ENCODE results near the gene KIF7.

KIF7 gene

DNA sequence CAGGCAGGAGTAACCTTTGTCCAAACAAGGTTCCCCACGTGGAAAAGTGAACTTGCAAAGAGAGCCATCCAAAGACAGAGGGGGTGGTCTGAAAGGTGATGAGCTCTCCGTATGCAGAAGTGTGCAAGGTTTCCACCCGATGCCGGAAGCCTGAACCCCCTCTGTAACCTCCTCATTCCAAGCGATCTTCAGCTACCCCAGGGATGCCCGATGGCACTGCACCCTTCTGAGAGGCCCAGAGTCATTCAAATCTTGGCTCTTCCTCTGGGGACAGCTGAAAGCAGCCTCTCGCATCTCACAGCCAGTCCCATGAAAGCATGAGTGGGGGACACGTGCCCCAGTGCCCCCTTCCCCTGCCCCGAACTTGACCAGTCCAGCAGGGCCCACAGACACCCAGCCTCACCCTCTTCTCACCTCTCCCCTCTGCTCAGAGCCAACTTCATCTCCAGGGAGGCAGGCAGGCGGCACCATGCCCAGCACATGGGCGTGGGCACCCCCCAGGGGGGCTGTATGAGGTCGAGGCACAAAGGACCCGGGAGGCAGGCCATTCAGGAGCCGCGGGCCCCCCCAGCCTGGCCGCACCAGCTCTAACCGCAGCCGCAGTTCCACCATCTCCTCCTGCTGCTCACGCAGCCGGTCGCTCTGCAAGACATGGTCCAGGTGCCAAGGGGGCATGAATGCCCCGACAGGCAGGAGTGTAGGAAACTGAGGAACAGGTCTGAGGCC is 8.7 kb downstream of the KIF7 start:
- no peak for DNase-seq

DNA sequence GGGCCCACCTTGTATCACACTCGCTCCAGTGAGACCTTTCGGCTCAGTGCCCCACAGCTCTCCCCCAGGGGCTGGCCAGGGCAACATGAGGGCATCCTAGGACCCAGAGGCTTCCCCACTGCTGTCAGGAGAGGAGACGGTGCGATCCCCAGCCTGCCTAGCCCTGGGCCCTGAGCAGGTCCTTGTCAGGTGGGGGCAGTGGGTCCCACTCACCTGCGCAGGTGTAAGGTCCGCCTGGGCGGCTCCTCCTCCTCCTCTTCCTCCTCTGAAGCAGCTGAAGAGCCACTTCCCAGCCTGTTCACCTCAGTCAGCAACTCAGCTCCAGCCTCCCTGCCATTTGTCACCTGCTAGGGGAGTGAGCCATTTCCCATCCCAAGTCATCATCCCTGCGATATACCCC is 9.6 kb downstream of the KIF7 start:
- no peak for DNase-seq

DNA sequence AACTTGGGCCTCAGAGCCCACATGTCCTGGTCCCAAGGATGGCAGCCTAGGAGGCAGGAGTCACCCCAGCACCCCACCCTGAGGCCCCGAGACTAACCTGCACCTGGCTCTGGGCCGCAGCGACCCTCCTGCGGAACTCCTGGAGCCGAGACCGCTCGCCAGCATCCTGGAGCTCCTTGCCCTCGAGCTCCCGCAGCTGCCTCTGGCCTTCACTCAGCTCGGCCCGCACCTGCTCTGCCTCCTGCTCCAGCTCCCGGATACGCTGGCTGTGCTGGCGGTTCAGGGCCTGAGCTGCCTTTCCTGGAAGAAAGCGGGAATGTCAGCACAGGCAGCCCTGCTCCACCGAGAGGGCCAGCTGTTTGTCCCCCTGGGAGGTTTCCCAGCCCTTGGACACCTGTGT is 13.2 kb downstream of the KIF7 start:
- no peak for DNase-seq

DNA sequence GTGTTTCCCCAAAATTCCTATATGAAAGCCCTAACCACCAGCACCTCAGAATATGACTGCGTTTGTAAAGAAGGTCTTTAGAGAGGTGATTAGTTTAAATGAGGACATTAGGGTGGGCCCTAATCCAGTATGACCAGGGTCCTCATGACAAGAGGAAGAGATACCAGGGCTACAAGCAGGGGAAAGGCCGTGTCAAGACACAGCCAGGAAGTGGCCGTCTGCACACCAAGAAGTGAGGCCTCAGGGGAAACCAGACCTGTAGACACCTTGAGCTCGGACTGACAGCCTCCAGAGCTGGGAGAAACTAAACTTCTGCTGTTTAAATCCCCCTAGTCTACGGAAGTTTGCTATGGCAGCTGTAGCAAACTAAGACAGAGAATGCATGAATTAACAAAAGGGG is 14.2 kb downstream of the KIF7 start:
- DNase-seq = no peak

DNA sequence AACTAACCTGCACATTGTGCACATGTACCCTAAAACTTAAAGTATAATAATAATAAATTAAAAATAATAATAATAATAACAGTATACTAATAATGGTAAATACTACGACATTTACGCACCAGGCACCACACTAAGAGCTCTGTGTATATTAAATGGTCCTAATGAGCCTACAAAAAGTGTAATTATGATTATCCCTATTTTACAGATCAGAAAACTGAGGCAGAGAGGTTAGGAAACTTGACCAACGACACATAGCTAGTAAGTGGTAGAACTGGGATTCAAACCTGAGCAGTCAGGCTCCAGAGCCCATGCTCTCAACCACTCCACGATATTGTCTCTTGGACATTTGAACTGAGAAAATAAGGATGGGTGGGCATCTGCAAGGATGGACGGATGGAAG is 15.0 kb downstream of the KIF7 start:
- DNase-seq = no peak

DNA sequence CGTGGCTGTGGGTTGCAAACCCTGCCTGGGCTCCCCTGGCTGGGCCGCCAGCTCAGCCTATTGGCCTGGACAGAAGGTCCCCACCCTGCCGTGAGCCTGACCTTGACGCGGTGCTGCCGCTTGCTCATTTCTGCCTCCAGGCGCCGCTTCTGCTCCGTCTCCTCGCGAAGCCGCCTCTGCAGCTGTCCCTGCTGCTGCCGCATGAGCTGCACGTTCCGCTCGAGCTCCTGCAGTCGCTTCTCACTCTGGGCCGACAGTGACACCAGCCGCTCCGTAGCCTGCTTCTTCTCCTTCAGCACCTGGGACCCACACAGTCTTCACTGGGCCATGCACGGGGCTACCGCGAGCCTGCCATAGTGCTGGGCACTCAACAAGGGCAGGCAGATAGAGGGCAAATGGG is 21.7 kb downstream of the KIF7 start:
- DNase-seq = no peak

DNA sequence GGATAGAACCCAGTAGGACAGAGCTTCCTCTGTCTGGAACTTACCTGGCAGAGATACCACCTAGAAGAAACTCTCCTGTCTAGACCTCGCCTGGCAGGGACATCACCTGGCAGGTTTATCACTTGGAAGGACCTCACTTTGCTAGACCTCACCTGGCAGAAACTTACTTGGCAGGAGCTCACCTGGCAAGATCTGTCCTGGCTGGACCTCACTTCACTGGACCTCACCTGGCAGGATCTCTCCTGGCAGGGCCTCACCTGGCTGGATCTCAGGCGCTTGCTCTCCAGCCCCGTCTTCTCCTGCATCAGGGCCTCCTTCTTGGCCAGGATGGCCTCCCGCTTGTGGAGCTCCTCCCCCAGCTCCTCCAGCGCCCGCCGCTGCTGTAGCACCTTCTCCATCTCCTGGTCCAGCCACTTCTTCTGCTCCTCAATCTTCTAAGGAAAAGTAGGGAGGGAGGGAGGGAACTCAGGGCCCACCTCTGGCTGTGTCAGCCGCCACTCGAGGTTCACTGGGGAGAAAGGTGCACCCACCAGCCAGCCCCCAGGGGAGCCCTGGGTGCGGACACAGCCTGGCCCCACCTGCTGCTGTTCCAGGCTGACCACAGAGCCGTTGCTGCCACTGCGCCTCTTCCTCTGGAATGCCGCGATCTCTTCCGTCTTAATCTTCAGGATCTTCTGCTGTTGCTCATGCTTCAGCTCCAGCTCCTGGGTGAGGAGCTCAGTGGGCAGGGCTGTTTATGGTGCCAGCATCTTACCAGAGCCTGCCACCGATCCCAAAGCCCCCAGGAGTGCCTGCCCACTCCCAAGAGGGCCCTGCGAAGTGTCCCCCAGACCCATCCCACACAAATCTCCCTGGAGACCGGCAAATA is 22.5 kb downstream of the KIF7 start:
- DNase-seq = no peak

DNA sequence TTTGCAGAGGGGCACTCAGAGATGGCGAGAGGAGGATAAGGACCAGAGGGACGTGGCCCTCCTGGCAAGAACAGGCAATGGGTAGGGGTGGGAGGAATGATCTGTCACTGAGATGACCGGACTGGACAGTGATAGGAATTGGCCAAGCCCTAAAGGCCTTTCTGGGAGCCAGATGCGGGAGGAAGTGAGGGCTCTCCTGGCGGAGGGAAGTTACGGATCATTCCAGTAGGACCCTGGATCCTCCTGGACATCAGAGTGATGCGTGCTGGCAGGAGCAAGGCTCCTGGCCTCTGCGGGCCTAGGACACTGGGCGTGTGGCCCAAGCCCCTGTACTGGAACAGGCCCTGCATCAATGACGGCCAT is 23.4 kb downstream of the KIF7 start:
- DNase-seq = no peak

DNA sequence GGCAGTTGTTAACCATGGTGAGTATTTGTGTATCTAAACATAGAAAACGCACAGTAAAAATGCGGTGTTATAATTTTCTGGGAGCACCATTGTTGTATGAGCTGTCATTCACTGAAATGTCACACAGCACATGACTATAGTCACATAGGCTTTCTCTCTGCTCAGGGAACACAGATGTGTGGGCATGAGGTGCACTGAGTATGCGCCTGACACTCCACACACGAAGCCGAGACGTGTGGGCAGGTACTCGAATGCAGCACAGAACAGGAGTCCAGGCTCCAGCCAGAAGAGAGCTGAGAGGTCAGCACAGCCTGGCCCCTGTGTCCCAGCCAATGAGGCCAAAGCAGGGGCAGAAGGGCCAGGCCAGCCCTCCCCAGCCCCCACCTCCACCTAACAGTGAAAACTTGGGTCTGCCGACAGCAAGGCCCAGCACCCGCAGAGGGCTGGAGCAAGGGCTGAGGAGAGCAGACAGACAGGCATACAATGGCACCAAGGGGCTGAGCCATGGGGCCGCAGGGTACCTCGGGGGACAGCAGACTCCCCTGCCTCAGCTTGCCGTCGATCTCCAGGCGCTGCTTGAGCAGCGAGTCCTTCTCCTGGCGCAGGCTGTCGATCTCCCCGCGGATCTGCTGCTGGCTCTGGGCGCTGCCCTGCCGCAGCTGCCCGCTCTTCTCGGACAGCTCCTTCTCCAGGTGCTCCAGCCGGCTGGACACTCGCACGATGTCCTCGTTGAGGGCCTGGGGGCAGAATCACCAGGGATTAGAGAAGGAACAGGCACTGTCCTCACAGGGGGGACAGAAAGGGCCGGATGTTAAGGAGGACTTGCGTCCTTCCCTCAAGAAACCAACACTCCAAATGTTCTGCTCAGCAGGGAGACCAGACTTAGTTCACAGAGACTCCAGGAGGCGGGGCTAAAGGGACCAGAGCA is 24.0 kb downstream of the KIF7 start:
- DNase-seq = no peak

DNA sequence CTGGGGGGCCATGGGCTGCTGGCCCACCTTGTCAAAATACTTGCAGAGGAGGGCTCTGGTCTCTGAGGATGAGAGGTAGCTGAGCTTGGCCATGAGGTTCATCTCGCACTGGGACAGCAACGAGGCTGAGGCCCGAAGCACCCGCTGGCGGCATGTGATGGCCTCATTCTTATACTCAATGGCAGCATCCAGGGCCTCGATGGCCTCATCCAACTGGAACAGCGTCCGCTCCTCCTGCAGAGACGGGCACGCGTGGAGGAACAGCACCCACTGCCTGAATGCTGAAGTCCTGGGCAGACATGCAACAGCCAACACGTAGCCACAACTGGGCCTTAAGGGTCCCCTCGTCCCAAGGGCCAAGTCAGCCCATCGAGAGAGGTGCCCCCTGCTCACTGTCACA is 25.0 kb downstream of the KIF7 start:
- no peak for DNase-seq

DNA sequence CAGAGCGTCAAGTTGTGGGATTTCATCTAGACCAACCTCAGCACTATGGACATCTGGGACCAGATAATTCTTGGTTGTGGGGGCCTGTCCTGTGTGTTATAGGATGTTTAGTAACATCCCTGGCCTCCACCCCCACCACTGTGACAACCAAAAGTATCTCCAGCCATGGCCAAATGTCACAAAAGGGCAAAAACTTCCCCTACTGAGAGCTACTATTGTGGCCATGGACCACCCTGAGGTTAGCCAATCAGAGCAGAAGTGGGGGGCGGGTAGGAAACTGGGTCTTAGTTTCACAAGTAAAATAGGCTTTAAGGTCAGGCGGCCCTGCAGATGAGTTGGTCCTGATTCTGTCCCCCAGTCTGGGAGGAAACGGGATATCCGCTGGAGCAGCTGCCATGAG is 25.4 kb downstream of the KIF7 start:
- DNase-seq = no peak

DNA sequence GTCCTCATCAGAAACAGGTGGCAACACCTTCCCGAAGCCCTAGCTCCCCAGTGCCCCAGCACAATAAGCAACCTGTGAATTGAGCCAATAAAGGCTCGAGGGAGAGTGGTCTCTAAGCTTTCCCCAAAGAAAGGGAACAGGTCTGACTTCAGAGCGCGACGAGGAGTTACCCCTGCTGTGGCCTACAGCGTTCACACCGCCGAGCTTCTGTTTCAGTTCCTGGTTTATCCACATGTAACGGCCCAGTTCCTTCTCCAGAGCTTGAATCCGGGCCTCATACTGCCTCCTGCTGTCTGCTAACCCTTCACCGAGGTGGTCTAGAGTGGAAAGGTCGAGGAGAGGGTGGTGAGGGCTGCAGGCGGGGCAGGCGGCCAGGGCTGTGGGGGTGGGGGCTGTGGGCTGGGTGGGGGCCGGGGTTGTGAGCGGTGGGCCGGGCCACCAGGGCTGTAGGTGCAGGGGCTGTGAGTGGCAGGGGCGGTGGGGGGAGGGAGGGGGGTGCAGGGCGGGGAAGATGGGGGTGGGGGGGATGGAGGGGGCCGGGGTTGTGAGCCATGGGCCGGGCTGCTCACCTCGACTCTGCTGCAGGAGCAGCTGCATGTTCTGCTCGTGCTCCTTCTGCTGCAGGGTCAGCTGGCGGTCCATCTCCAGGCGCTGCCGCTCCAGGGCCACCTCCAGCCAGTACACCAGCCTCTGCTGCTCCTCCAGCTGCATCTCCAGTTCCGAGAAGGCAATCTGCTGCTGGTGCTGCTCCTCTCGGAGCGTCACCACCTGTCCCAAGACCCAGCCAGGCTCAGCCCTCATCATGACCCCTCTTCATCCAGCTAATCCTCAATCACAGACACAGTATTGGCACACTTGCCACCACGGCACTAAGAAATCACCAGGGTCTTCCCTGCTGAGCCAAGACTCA is 26.2 kb downstream of the KIF7 start:
- DNase-seq = no peak

DNA sequence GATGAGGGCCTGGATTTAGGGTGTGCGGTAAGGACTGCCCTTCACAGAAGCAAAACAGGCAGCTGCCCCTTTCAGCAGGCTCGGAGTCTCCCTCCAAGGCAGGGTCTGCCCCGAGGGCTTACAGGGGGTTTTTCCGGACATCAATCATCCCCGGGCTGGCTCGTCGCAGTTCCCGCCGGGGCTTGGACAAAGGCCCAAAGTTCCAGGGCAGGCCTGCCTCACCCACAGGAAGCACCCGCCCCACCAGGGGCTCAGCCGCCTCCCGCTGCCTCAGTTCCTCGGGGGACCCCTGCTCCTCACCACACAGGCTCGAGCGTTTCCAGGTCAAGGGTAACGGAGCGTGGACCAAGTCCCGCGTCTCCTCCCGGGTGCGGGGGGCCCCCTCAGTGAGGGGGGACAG is 27.0 kb downstream of the KIF7 start:
- no peak for DNase-seq

DNA sequence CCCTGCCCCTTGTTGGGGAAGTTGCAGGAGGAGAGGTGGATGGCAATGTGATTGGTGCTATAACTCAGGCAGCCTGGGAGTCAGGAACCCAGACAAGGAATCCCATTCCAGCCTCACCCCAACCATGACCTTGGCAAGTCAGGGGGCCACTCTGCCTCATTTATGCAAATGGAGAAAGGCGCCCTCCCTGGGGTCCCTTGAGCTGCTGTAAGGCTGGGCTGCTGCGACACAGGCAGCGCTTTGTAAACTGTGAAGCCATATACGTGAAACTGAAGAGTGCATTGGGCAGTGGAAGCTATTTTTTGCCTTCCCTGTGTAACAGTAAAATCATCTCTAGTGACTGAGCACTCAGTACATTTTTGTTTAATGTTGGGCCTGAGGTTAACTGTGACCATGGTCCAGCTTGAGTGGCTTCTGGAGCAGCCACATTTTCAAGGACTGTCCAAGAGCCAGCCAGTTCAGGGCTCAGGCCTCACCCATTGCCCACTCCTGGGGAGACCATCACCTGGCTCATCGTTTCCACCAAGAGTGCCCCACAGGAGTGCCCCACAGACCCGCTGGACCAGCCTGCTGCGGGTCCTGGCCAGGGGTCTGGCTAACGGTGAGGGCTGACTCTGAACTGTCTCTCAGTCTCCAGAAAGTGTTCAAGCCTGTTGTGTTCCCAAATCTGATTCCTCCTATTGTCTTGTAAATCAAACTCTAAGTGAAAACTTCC is 27.9 kb downstream of the KIF7 start:
- no peak for DNase-seq

DNA sequence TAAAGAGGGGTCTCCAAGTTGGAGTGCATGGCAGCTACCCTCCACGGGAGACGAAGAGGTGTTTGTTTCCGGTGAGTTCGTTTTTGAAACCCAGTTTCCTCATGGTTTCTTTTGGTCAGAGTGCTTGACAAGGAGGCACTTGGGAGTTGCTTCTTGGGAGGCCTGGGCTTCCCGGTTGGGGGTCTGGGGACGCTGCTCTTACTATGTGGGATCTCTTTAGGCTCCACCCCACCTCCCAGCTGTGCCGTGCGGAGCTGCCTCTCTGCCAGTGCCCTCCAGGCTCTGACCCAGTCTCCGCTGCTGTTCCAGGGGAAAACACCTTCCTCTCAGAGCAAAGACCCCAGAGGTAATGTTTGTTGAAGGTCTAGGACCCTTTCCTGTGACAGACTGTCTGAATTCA is 29.6 kb downstream of the KIF7 start:
- no peak for DNase-seq

DNA sequence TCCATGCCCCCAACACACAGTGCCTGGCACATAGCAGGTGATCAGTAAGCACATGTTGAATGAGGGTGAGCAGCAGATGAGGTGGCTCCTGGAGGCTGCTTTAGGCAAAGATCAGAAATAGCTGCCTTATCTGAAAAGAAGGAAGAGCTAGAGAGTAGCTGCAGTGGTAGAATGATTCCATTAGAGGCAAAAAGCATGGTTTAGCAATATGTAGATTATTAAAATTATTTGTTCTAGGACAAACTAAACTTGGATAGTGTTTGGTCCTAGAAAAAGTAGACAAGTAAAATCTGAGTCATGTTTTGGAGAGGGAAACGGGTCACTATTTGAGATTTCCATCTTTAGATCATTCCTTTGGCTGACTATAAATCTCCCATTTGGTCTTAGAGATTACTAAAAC is 32.1 kb downstream of the KIF7 start:
- no peak for DNase-seq

DNA sequence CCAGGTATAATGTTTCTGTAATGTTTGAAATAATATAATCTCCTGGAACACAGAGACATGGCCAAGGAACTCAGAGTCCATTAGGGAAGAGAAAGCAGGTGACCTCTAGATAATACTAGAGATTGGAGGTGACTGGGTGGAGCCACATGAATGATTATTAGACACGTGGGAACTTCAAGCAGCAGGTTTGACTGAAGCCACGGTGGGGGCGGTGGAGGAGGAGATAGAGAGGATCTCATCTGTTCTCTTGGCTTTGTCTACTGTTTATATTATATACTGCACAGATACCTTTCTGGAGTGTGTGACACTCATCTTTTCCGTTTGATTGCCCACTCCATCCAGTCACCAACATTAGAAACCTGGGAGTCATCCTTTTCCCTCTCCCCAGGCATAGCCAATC is 33.7 kb downstream of the KIF7 start:
- no peak for DNase-seq

DNA sequence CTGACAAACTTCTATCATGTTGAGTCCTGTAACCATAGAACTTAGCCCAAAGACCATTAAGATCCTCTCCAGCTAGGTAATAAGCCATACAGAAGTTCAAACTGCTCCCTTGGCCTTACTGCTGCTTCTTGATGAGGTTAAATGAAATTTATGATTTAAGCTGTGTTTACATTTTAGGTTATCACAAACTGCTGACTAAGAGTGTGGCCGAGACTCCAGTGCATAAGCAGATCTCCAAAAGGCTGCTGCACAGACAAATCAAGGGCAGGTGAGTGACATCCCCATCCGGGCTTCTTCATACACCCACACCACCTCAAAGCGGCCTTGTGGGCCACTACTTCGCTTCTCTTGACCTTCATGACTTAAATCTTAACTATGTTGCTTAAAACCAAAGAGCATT is 39.0 kb downstream of the KIF7 start:
- DNase-seq = no peak

DNA sequence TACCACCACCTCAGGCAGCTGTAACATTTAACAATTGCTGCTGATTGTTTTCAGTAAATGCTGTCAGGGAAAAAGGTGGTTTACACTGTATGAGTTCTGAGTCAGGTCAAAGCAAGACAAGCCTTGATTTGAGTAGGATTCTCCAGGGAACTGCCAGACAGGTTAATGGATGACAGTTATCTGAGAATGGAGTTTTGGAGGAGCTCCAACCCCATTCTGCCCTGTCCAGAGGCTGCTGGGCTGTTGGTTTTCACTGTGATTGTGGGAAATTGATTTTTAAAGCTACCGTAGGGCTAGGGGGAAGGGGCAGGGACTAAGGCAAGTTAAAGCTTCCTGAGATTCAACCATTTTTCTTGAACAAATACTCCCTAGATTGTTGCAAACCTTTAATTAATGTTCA is 40.1 kb downstream of the KIF7 start:
- DNase-seq = no peak

DNA sequence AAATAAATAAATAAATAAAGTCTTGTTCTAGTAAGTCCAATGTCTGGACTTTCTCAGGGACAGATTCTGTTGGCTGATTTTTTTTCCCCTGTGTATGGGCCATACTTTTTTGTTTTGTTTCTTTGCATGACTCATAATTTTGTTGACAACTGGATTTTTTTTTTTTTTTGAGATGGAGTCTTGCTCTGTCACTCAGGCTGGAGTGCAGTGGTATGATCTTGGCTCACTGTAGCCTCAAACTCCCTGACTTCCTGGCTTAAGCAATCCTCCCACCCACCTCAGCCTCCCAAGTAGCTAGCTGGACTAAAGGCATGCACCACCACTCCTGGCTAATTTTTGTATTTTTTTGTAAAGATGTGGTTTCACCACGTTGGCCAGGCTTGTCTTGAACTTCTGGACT is 41.1 kb downstream of the KIF7 start:
- no peak for DNase-seq

DNA sequence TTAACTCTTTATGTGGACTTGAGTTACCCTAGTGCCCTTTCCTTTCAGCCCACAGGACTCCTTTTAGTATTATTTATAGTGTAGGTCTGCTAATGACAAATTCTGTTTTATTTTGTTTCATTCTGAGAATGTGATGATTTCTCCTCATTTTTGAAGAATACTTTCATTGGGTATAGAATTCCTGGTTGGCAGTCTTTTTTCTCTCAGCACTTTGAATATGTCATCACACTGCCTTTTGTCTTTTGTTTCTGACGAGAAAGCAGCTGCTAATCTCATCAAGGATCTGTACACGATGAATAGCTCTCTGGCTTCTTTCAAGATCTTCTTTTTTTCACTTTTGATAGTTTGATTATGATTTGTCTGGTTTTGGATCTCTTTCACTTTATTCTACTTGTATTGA is 42.2 kb downstream of the KIF7 start:
- no peak for DNase-seq

DNA sequence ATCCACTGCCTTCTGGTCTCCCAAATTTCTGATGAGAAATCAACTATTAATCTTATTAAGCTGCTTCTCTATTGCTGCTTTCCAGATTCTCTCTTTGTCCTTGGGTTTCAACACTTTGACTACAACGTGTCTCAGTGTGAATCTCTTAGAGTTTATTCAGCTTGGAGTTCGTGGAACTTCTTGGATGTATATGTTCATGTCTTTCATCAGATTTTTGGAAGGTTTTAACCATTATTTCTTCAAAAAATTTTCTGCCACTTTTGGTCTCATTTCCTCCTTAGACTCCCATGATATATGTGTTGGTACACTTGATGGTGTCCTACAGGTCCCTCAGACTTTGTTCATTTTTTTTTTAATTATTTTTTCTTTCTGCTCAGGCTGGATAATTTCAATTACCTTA is 44.0 kb downstream of the KIF7 start:
- no peak for DNase-seq
